A549 (cell line): ENCODE data around the gene NAPSA. TPM values are rescaled to one million over a fixed set of nuclear protein-coding genes. Genes with fewer than 3 reads are reported as not detected.

Experiments
- ATAC-seq, 2 experiments: fragments of 200-7000 bp in 1 of 2; fragments of >200 bp in 1 of 2; cut with Nextera tagmentation in 1 of 2; cut with Tn5 transposase in 1 of 2; 3 replicates each; pipeline versions ENCODE4 v1.8.0 to v1.9.1; 2018 to 2020; ENCODE audit warnings: mild to moderate bottlenecking in 1 of 2, moderate library complexity in 1 of 2
- CTCF ChIA-PET: fragments of 300-600 bp; sonication (Branson Sonifier 250); formaldehyde crosslinking; extraction: SDS; loops from one replicate; lab custom pipeline; 2021; ENCODE audit warnings: antibody characterized with exemption, inconsistent platforms; lab: Yijun Ruan, JAX
- POLR2A ChIA-PET: fragments of 350-600 bp; formaldehyde crosslinking; extraction: SDS; loops from one replicate; lab custom pipeline; 2021; ENCODE audit warnings: antibody characterized with exemption, inconsistent platforms; lab: Yijun Ruan, JAX
- DNase-seq, 2 experiments: peaks; one replicate each; pipeline versions ENCODE4 v3.0.0 to v3.0.0-alpha.2; 2011 to 2016; ENCODE audit warnings: low read depth in 1 of 2, low spot score in 1 of 2
- FAIRE-seq: peaks from 2 replicates; lab custom pipeline; 2011; peaks lifted over from hg19 to GRCh38; lab: Jason Lieb, UNC
- H3K27ac ChIP-seq, 2 experiments: fragments of >200 bp; sonication (Bioruptor Twin); formaldehyde crosslinking; 3 replicates each; pipeline ENCODE4 v1.5.1; 2016 to 2017
- H3K4me1 ChIP-seq: fragments of >200 bp; sonication (Bioruptor Twin); formaldehyde crosslinking; 3 replicates; pipeline ENCODE4 v1.6.1; 2016
- H3K4me2 ChIP-seq: fragments of >200 bp; sonication (Bioruptor Twin); formaldehyde crosslinking; 3 replicates; pipeline ENCODE4 v1.6.1; 2016
- H3K4me3 ChIP-seq: fragments of >200 bp; sonication (Bioruptor Twin); formaldehyde crosslinking; 3 replicates; pipeline ENCODE4 v1.5.1; 2016
- H3K9me3 ChIP-seq: fragments of >200 bp; sonication (Bioruptor Twin); formaldehyde crosslinking; 3 replicates; pipeline ENCODE4 v1.6.1; 2016
- BHLHE40 ChIP-seq: IDR thresholded peaks from 2 replicates; pipeline ENCODE4 v1.6.1; 2012; ENCODE audit warnings: low read depth, low read length, inconsistent platforms
- CBX2 ChIP-seq: fragments of 200-600 bp; sonication (generic); IDR thresholded peaks from 2 replicates; pipeline ENCODE4 v1.6.1; 2016; ENCODE audit warnings: low read depth, mild to moderate bottlenecking, borderline replicate concordance
- CHD2 ChIP-seq: fragments of 150-350 bp; IDR thresholded peaks from 2 replicates; pipeline ENCODE4 v1.6.1; 2014; ENCODE audit warnings: low read length; ENCODE audit not compliant: partially characterized antibody
- EHF ChIP-seq: fragments of 250-450 bp; sonication (Bioruptor Pico); IDR thresholded peaks from 2 replicates; pipeline ENCODE4 v1.5.0; 2020; ENCODE audit warnings: mild to moderate bottlenecking
- EP300 ChIP-seq, 2 experiments: fragments of >200 bp; sonication (Bioruptor Twin); formaldehyde crosslinking; IDR thresholded peaks; 2 replicates in 1 of 2; 3 replicates in 1 of 2; pipeline ENCODE4 v1.6.1; 2016 to 2017
- FOSB ChIP-seq: fragments of 250-450 bp; sonication (Bioruptor Pico); IDR thresholded peaks from 2 replicates; pipeline ENCODE4 v1.5.0; 2020; ENCODE audit warnings: mild to moderate bottlenecking, moderate library complexity
- FOXS1 ChIP-seq: fragments of 250-450 bp; sonication (Bioruptor Pico); IDR thresholded peaks from 2 replicates; pipeline ENCODE4 v1.5.0; 2020; ENCODE audit warnings: mild to moderate bottlenecking, moderate library complexity
- GATA3 ChIP-seq: IDR thresholded peaks from 2 replicates; pipeline ENCODE4 v1.6.1; 2012; ENCODE audit warnings: borderline replicate concordance
- HDAC2 ChIP-seq: fragments of 200-600 bp; sonication (generic); IDR thresholded peaks from 2 replicates; pipeline ENCODE4 v1.6.1; 2016
- HOXA7 ChIP-seq: fragments of 250-450 bp; sonication (Bioruptor Pico); IDR thresholded peaks from 2 replicates; pipeline ENCODE4 v1.5.0; 2020; ENCODE audit warnings: mild to moderate bottlenecking, moderate library complexity
- HOXB5 ChIP-seq: fragments of 250-450 bp; sonication (Bioruptor Pico); IDR thresholded peaks from 2 replicates; pipeline ENCODE4 v1.5.0; 2020; ENCODE audit warnings: mild to moderate bottlenecking, moderate library complexity
- KDM5A ChIP-seq: fragments of 200-600 bp; sonication (generic); IDR thresholded peaks from 2 replicates; pipeline ENCODE4 v1.6.1; 2016; ENCODE audit warnings: antibody characterized with exemption, mild to moderate bottlenecking
- MYC ChIP-seq: IDR thresholded peaks from 2 replicates; pipeline ENCODE4 v1.6.1; 2012; ENCODE audit warnings: mild to moderate bottlenecking, inconsistent platforms, low read length, improper control_type of control experiment, borderline replicate concordance
- NPAS2 ChIP-seq: fragments of 250-450 bp; sonication (Bioruptor Pico); IDR thresholded peaks from 2 replicates; pipeline ENCODE4 v1.8.0; 2022; ENCODE audit warnings: mild to moderate bottlenecking, moderate library complexity, borderline replicate concordance
- POLR2A ChIP-seq: IDR thresholded peaks from 2 replicates; pipeline ENCODE4 v1.6.1; 2012; ENCODE audit warnings: mild to moderate bottlenecking, low read length
- SMC3 ChIP-seq: fragments of >200 bp; sonication (Bioruptor Twin); formaldehyde crosslinking; IDR thresholded peaks from 3 replicates; pipeline ENCODE4 v1.6.1; 2018; ENCODE audit warnings: inconsistent platforms
- TFCP2L1 ChIP-seq: fragments of 250-450 bp; sonication (Bioruptor Pico); IDR thresholded peaks from 2 replicates; pipeline ENCODE4 v1.5.0; 2021; ENCODE audit warnings: mild to moderate bottlenecking
- TP53 ChIP-seq: fragments of 250-450 bp; sonication (Bioruptor Pico); IDR thresholded peaks from 2 replicates; pipeline ENCODE4 v1.5.0; 2021; ENCODE audit warnings: mild to moderate bottlenecking, moderate library complexity
- ZC3H11A ChIP-seq: fragments of 450-650 bp; IDR thresholded peaks from 2 replicates; pipeline ENCODE4 v1.6.1; 2014; ENCODE audit warnings: antibody characterized with exemption, mild to moderate bottlenecking
- WGBS: methylation state at CpG from one replicate; pipeline ENCODE4 v1.1.6; 2017; ENCODE audit errors: missing lambda C conversion rate; 5-methylcytosine and 5-hydroxymethylcytosine counted together
- polyA plus RNA-seq, 4 experiments: library from polyadenylated mRNA; depleted of rRNA in 3 of 4; stranded (reverse); fragments of >200 nt; fragmentation: RNase III in 1 of 4; extraction: RNeasy Plus Mini Kit Qiagen cat#74134 plus additional on column Dnase treatment in 1 of 4; gene quantifications; 2 replicates in 3 of 4; 3 replicates in 1 of 4; pipeline ENCODE4 v1.2.3, GENCODE V29; 2011 to 2017
- TF ChIP-seq, protein P1 (sequence below): IDR thresholded peaks from 2 replicates; pipeline ENCODE4 v1.6.1; 2012
- TF ChIP-seq, protein P2 (sequence below): fragments of >200 bp; sonication (Bioruptor Twin); formaldehyde crosslinking; IDR thresholded peaks from 2 replicates; pipeline ENCODE4 v1.6.1; 2016
- TF ChIP-seq, protein P3 (sequence below): fragments of 250-450 bp; sonication (Bioruptor Pico); IDR thresholded peaks from 2 replicates; pipeline ENCODE4 v1.5.0; 2021; ENCODE audit warnings: mild to moderate bottlenecking, moderate library complexity, borderline replicate concordance
- TF ChIP-seq, protein P4 (sequence below): fragments of 250-450 bp; sonication (Bioruptor Pico); IDR thresholded peaks from 2 replicates; pipeline ENCODE4 v1.5.0; 2020; ENCODE audit warnings: low read depth, mild to moderate bottlenecking, moderate library complexity
- TF ChIP-seq, protein P5 (sequence below): IDR thresholded peaks from 2 replicates; pipeline ENCODE4 v1.6.1; 2012

Gene NAPSA
- polyA plus RNA-seq, 2 of the 4 experiments (the other 2 are of a cell fraction) = 1.3 to 1.5 TPM

DNA sequence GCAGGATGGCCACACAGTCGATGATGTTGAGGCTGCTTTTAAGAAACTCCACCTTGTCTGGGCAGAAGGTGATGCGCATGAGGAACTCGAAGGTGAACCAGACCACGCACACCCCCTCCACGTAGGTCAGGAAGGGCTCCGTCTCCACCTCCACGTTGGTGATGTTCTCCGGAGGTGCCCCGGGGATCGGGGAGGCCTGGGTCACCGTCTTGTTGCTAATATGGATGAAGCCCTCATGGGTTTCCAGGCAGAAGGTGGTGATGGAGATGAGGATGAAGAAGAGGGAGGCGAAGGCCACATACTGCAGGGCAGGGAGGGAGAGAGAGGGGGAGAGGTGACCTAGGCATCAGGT lies 41.7 kb downstream of the NAPSA start:
- Histone ChIP-seq H3K4me3 (no peak overlapping the region), H3K27ac (no peak overlapping the region), H3K9me3 (no peaks in the 10 kb centered on the region), H3K4me1 (peaks cover 17% of the 10 kb centered on the region; the same call in 2 of the 3 replicates)
- CTCF ChIA-PET = interaction anchor here (1.0 to 4.2 kb wide), 3 partner anchors 33 to 176 kb away, joined by 4 to 25 read pairs (median 4); no protein-coding TSS in a partner anchor
- WGBS = 70% methylated on average over 12 of the region's 12 CpGs
- ATAC-seq (no peak), DNase-seq (no peak)
- TF ChIP-seq HOXB5 (no peak), MYC (no peak), CHD2 (no peak), GATA3 (no peak), HDAC2 (no peak)
- TF ChIP-seq, protein P1, sequence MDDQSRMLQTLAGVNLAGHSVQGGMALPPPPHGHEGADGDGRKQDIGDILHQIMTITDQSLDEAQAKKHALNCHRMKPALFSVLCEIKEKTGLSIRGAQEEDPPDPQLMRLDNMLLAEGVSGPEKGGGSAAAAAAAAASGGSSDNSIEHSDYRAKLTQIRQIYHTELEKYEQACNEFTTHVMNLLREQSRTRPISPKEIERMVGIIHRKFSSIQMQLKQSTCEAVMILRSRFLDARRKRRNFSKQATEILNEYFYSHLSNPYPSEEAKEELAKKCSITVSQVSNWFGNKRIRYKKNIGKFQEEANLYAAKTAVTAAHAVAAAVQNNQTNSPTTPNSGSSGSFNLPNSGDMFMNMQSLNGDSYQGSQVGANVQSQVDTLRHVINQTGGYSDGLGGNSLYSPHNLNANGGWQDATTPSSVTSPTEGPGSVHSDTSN = no peak
- TF ChIP-seq, all 56 proteins: peak for 0
- no peak for FAIRE-seq
- POLR2A ChIA-PET = no interaction called here
- H3K4me2 ChIP-seq = no peak overlapping the region

DNA sequence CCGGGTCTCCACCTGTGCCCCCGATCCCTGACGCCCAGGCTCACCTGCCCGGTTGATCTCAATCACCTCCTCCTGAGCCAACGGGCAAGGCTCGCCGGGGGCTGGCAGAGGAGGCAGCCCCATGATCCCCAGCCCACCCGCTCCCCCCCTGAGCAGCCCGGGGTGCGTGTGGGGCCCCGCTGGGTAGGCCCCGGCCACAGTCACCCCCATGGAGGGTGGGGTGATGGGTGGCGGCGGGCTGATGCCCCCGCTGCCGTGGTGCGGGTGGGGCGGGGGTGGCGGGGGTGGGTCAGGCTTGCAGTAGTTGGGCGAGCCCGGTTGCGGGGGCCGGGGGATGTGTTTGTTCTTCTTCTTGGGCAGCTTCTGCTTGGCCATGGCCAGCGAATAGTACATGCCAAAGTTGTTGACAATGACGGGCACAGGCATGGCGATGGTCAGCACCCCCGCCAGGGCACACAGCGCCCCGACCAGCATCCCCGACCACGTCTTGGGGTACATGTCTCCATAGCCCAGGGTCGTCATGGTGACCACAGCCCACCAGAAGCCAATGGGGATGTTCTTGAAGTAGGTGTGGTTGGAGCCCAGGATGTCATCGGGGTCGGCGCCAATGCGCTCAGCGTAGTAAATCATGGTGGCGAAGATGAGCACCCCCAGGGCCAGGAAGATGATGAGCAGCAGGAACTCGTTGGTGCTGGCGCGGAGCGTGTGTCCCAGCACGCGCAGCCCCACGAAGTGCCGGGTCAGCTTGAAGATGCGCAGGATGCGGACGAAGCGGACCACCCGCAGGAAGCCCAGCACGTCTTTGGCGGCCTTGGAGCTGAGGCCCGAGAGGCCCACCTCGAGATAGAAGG lies 42.3 kb downstream of the NAPSA start:
- no peak for DNase-seq
- no peak for FAIRE-seq
- Histone ChIP-seq H3K4me1 (peaks cover 13% of the 10 kb centered on the region; the same call in 2 of the 3 replicates), H3K4me2 (no peak overlapping the region), H3K4me3 (no peak overlapping the region), H3K27ac (no peak overlapping the region), H3K9me3 (no peaks in the 10 kb centered on the region)
- TF ChIP-seq SMC3 (no peak), EP300 (IDR thresholded peaks at IDR 0.05) (no peak), NPAS2 (no peak), HOXA7 (no peak), FOXS1 (CRISPR knock-in tag) (no peak), BHLHE40 (no peak), POLR2A (no peak), TP53 (CRISPR knock-in tag) (no peak), ZC3H11A (no peak), CBX2 (no peak), EHF (no peak), FOSB (CRISPR knock-in tag) (no peak), HDAC2 (no peak), KDM5A (no peak), TFCP2L1 (CRISPR knock-in tag) (no peak)
- TF ChIP-seq, protein P2, sequence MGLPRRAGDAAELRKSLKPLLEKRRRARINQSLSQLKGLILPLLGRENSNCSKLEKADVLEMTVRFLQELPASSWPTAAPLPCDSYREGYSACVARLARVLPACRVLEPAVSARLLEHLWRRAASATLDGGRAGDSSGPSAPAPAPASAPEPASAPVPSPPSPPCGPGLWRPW = no peak
- TF ChIP-seq, protein P3, sequence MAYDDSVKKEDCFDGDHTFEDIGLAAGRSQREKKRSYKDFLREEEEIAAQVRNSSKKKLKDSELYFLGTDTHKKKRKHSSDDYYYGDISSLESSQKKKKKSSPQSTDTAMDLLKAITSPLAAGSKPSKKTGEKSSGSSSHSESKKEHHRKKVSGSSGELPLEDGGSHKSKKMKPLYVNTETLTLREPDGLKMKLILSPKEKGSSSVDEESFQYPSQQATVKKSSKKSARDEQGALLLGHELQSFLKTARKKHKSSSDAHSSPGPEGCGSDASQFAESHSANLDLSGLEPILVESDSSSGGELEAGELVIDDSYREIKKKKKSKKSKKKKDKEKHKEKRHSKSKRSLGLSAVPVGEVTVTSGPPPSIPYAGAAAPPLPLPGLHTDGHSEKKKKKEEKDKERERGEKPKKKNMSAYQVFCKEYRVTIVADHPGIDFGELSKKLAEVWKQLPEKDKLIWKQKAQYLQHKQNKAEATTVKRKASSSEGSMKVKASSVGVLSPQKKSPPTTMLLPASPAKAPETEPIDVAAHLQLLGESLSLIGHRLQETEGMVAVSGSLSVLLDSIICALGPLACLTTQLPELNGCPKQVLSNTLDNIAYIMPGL (CRISPR knock-in tag) = no peak
- TF ChIP-seq, protein P4, sequence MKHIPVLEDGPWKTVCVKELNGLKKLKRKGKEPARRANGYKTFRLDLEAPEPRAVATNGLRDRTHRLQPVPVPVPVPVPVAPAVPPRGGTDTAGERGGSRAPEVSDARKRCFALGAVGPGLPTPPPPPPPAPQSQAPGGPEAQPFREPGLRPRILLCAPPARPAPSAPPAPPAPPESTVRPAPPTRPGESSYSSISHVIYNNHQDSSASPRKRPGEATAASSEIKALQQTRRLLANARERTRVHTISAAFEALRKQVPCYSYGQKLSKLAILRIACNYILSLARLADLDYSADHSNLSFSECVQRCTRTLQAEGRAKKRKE (CRISPR knock-in tag) = no peak
- TF ChIP-seq, protein P5, sequence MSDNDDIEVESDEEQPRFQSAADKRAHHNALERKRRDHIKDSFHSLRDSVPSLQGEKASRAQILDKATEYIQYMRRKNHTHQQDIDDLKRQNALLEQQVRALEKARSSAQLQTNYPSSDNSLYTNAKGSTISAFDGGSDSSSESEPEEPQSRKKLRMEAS = no peak
- POLR2A ChIA-PET = no interaction called here
- no peak for ATAC-seq
- 74% methylated on average over 42 of the region's 55 CpGs for WGBS
- CTCF ChIA-PET = interaction anchor here (1.1 to 4.2 kb wide), 2 partner anchors 34 to 176 kb away, joined by 4 to 25 read pairs; no protein-coding TSS in a partner anchor
